Upper lobe of left lung (tissue), 6 donors: Measurements from ENCODE around the gene GATA3. TPM values are rescaled to one million over a fixed set of nuclear protein-coding genes. Genes with fewer than 3 reads are reported as not detected.

Experiments used
- ATAC-seq, 2 donors: fragments of 200-7000 bp; cut with Tn5 transposase; one replicate each; pipeline ENCODE4 v1.9.1; 2022; ENCODE audit warnings: mild to moderate bottlenecking in 2 of 2, moderate library complexity in 2 of 2; ENCODE audit not compliant: low FRiP score in 2 of 2
- DNase-seq, 2 donors: peaks; one replicate each; pipeline ENCODE4 v3.0.0-alpha.2; 2019 to 2020
- H3K27ac ChIP-seq, 4 donors: fragments of 200-600 bp; sonication (generic); one replicate each; pipeline ENCODE4 v1.5.1; 2016 to 2019
- H3K27me3 ChIP-seq, 4 donors: fragments of 200-600 bp; sonication (generic); one replicate each; pipeline ENCODE4 v1.5.1; 2017 to 2019
- H3K36me3 ChIP-seq, 4 donors: fragments of 200-600 bp; sonication (generic); one replicate each; pipeline ENCODE4 v1.5.1; 2016 to 2019
- H3K4me1 ChIP-seq, 4 donors: fragments of 200-600 bp; sonication (generic); one replicate each; pipeline ENCODE4 v1.5.1; 2018 to 2019
- H3K4me3 ChIP-seq, 4 donors: fragments of 200-600 bp; sonication (generic); one replicate each; pipeline ENCODE4 v1.5.1; 2017 to 2019; ENCODE audit warnings: mild to moderate bottlenecking in 2 of 4, moderate library complexity in 1 of 4
- H3K9me3 ChIP-seq, 4 donors: fragments of 200-600 bp; sonication (generic); one replicate each; pipeline ENCODE4 v1.5.1; 2018 to 2019
- CTCF ChIP-seq, 6 experiments: fragments of 450-650 bp in 4 of 6; fragments of 200-600 bp in 2 of 6; sonication (generic) in 2 of 6; IDR thresholded peaks; one replicate each; pipeline ENCODE4 v1.5.1; 2016 to 2019; ENCODE audit warnings: antibody characterized with exemption in 6 of 6
- EP300 ChIP-seq, 4 donors: sonication (generic); formaldehyde crosslinking; IDR thresholded peaks; one replicate each; pipeline ENCODE4 v1.5.1; 2017; ENCODE audit warnings: antibody characterized with exemption in 4 of 4, control low read depth in 2 of 4
- POLR2A ChIP-seq, 4 donors: fragments of 450-650 bp; IDR thresholded peaks; one replicate each; pipeline ENCODE4 v1.5.1; 2016 to 2017; ENCODE audit warnings: antibody characterized with exemption in 4 of 4, mild to moderate bottlenecking in 2 of 4
- POLR2AphosphoS5 ChIP-seq, 2 donors: sonication (generic); formaldehyde crosslinking; IDR thresholded peaks; one replicate each; pipeline ENCODE4 v1.5.1; 2017; ENCODE audit warnings: antibody characterized with exemption in 2 of 2
- WGBS, 2 donors: methylation state at CpG; one replicate each; pipeline ENCODE4 v1.1.5; 2017 to 2018; 5-methylcytosine and 5-hydroxymethylcytosine counted together
- total RNA-seq, 6 donors: library from RNA; depleted of rRNA in 4 of 6; stranded (reverse); fragments of >200 nt in 4 of 6; gene quantifications; one replicate each; pipeline versions ENCODE4 v1.1.0 to v1.2.1, GENCODE V29; 2016 to 2021
- donor health status: DM: no; HTN: no; CAD: no; lungs with moderate emphysema.
- donor health status: DM: no; HTN: yes; CAD: no; lungs with severe emphysema.

GATA3 gene
- total RNA-seq, 6 donors from 2014 or later = 0.22 to 6.3 (median 2.7) TPM

DNA sequence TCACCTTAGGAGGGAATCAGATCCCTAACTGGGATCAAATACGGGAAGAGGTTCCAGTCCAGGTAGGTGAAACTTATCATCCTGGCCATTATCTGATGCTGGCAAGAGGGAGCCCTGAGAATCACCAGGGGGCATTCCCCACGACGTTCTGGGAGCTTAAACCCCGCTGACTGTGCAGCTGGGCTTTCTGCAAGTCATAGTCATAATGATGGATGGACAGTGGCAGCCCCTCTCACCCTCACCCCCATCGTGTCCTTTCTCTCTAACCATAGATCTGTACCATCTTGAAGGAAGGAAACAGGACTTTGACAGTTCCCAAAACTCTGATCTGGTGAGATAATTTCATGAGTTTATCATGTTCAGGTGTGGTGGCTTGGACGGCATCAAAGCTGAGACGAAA, 50.2 kb downstream of the GATA3 start:
- ATAC-seq = no peak
- TF ChIP-seq EP300 (IDR thresholded peaks at IDR 0.05) = no peak
- no peak for TF ChIP-seq CTCF (IDR thresholded peaks at IDR 0.05)
- TF ChIP-seq POLR2AphosphoS5 (IDR thresholded peaks at IDR 0.05) = no peak
- TF ChIP-seq POLR2A (IDR thresholded peaks at IDR 0.05) = no peak
- H3K4me3 ChIP-seq = no peak overlapping the region
- no peaks in the 10 kb centered on the region for H3K36me3 ChIP-seq
- no peak for DNase-seq
- WGBS, 2 donors = 44 to 47% methylated on average over 4 to 7 of the region's 7 CpGs
- H3K27ac ChIP-seq = no peak overlapping the region
- H3K4me1 ChIP-seq = peaks cover 0 to 4% (median 0%) of the 10 kb centered on the region in 4 donors
- no peaks in the 10 kb centered on the region for H3K27me3 ChIP-seq
- H3K9me3 ChIP-seq = no peaks in the 10 kb centered on the region

GRCh38 chr10:8105932-8106331, 51.4 kb downstream of the GATA3 start:
- 77 to 95% methylated on average over 2 of the region's 2 CpGs for WGBS, 2 donors
- Histone ChIP-seq H3K36me3 (no peaks in the 10 kb centered on the region), H3K27me3 (no peaks in the 10 kb centered on the region), H3K4me3 (no peak overlapping the region), H3K4me1 (peaks cover 0 to 4% (median 0%) of the 10 kb centered on the region in 4 donors), H3K9me3 (no peaks in the 10 kb centered on the region), H3K27ac (no peak overlapping the region)
- DNase-seq (no peak), ATAC-seq (no peak)
- TF ChIP-seq CTCF (IDR thresholded peaks at IDR 0.05) (no peak), EP300 (IDR thresholded peaks at IDR 0.05) (no peak), POLR2A (IDR thresholded peaks at IDR 0.05) (no peak), POLR2AphosphoS5 (IDR thresholded peaks at IDR 0.05) (no peak)

DNA sequence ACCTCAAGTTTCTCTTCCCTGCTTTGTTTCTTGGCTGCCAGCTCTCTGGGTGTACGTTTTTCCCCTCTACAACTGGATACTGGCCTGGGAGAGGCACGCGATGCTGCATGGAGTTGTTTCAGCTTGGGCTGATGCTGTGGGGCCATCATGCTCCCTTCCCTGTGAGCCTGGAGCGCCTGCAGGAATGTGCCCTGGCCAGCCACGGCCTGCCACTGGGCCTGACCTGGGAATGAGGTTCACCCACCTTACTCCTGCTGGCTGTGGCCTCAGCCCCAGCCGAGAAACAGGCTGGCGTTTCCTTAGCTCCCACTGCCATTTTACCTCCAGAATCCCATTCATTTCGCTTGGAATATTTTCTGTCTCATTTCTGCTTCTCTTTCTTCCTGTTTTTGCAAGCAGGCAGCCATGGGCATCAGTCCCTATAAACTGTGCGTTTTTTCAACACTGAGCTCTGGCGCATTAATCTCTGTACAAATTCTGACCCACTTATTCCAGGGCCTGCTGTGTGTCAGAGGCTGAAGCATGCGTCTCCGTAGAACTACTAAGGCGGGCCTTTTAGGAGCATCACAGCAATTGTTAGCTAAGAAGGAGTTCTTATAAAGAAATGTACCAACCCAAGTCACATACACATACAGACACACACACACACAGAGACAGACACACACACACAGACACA, 57.9 kb downstream of the GATA3 start:
- WGBS, 2 donors = 87 to 93% methylated on average over 12 to 13 of the region's 13 CpGs

GRCh38 chr10:8112942-8113442, 58.5 kb downstream of the GATA3 start:
- no peak for DNase-seq
- Histone ChIP-seq H3K27ac (no peak overlapping the region), H3K36me3 (no peaks in the 10 kb centered on the region), H3K4me1 (no peaks in the 10 kb centered on the region), H3K9me3 (no peaks in the 10 kb centered on the region), H3K4me3 (no peak overlapping the region), H3K27me3 (no peaks in the 10 kb centered on the region)
- ATAC-seq = no peak
- TF ChIP-seq EP300 (IDR thresholded peaks at IDR 0.05) (no peak), CTCF (IDR thresholded peaks at IDR 0.05) (no peak), POLR2AphosphoS5 (IDR thresholded peaks at IDR 0.05) (no peak), POLR2A (IDR thresholded peaks at IDR 0.05) (no peak)
- 65 to 82% methylated on average over 4 of the region's 4 CpGs for WGBS, 2 donors

More for the DNA sequence above, 57.9 kb downstream of the GATA3 start:
- H3K27ac ChIP-seq = no peak overlapping the region
- no peaks in the 10 kb centered on the region for H3K9me3 ChIP-seq
- no peaks in the 10 kb centered on the region for H3K36me3 ChIP-seq
- no peaks in the 10 kb centered on the region for H3K4me1 ChIP-seq
- H3K27me3 ChIP-seq = no peaks in the 10 kb centered on the region
- no peak overlapping the region for H3K4me3 ChIP-seq
- ATAC-seq (no peak), DNase-seq (peak in 1 of 2 donors; percentile 55)
- no peak for TF ChIP-seq CTCF (IDR thresholded peaks at IDR 0.05)
- TF ChIP-seq POLR2AphosphoS5 (IDR thresholded peaks at IDR 0.05) = no peak
- no peak for TF ChIP-seq EP300 (IDR thresholded peaks at IDR 0.05)
- TF ChIP-seq POLR2A (IDR thresholded peaks at IDR 0.05) = no peak

- no peaks in the 10 kb centered on the region for H3K36me3 ChIP-seq
- no peak overlapping the region for H3K27ac ChIP-seq
- H3K4me3 ChIP-seq = no peak overlapping the region
- ATAC-seq (no peak), DNase-seq (no peak)
- TF ChIP-seq CTCF (IDR thresholded peaks at IDR 0.05) (no peak), EP300 (IDR thresholded peaks at IDR 0.05) (no peak)
- WGBS, 2 donors = 90 to 94% methylated on average over 5 of the region's 5 CpGs
- no peaks in the 10 kb centered on the region for H3K9me3 ChIP-seq
- no peaks in the 10 kb centered on the region for H3K27me3 ChIP-seq
- no peaks in the 10 kb centered on the region for H3K4me1 ChIP-seq
Measured at GRCh38 chr10:8113616-8114015, 59.1 kb downstream of the GATA3 start.
